Measurements from ENCODE around the gene HCFC1R1.

DNA sequence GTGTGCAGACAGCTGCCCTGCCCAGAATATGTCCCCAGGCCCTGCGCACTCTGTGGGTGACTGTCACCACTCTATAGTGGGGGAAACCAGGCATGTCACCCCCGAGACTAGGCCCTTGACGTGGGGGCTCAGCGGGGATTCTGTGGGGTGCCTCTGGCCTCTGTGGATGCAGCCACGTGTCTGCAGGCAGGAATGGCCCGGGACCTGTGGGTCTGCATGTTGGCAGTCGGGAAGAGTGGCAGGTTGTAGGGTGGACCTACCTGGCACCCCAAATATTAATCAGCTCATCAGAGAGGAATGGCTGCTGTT lies 42.7 kb upstream of the HCFC1R1 start:
- TF ChIP-seq JUND (IDR thresholded peaks at IDR 0.05) (no peak), POLR2AphosphoS5 (IDR thresholded peaks at IDR 0.05; ENCODE audit: low read depth, low read length) (no peak)
- TF ChIP-seq, protein P1, sequence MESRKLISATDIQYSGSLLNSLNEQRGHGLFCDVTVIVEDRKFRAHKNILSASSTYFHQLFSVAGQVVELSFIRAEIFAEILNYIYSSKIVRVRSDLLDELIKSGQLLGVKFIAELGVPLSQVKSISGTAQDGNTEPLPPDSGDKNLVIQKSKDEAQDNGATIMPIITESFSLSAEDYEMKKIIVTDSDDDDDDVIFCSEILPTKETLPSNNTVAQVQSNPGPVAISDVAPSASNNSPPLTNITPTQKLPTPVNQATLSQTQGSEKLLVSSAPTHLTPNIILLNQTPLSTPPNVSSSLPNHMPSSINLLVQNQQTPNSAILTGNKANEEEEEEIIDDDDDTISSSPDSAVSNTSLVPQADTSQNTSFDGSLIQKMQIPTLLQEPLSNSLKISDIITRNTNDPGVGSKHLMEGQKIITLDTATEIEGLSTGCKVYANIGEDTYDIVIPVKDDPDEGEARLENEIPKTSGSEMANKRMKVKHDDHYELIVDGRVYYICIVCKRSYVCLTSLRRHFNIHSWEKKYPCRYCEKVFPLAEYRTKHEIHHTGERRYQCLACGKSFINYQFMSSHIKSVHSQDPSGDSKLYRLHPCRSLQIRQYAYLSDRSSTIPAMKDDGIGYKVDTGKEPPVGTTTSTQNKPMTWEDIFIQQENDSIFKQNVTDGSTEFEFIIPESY (IDR thresholded peaks at IDR 0.05; ENCODE audit: borderline replicate concordance, low read depth) = no peak
- TF ChIP-seq, protein P2, sequence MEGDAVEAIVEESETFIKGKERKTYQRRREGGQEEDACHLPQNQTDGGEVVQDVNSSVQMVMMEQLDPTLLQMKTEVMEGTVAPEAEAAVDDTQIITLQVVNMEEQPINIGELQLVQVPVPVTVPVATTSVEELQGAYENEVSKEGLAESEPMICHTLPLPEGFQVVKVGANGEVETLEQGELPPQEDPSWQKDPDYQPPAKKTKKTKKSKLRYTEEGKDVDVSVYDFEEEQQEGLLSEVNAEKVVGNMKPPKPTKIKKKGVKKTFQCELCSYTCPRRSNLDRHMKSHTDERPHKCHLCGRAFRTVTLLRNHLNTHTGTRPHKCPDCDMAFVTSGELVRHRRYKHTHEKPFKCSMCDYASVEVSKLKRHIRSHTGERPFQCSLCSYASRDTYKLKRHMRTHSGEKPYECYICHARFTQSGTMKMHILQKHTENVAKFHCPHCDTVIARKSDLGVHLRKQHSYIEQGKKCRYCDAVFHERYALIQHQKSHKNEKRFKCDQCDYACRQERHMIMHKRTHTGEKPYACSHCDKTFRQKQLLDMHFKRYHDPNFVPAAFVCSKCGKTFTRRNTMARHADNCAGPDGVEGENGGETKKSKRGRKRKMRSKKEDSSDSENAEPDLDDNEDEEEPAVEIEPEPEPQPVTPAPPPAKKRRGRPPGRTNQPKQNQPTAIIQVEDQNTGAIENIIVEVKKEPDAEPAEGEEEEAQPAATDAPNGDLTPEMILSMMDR (IDR thresholded peaks at IDR 0.05) = no peak
